Testis (tissue), 3 donors: ENCODE measurements around the gene KIF26A. TPM values are rescaled to one million over a fixed set of nuclear protein-coding genes. Genes with fewer than 3 reads are reported as not detected.
"Not testable (repeated sequence)": the region's sequence is repeated elsewhere in the genome, so short reads cannot be mapped to it uniquely, and the experiment has no call there.

Experiments
- DNase-seq: peaks from one replicate; pipeline ENCODE4 v3.0.0-alpha.2; 2019
- H3K27ac ChIP-seq, 2 donors: fragments of 200-600 bp; sonication (generic); one replicate each; pipeline ENCODE4 v1.5.1; 2019
- H3K27me3 ChIP-seq: fragments of 200-600 bp; sonication (generic); one replicate; pipeline ENCODE4 v1.5.1; 2019
- H3K36me3 ChIP-seq: fragments of 200-600 bp; sonication (generic); one replicate; pipeline ENCODE4 v1.5.1; 2017; ENCODE audit warnings: low read depth; ENCODE audit errors: missing control alignments
- H3K4me1 ChIP-seq: fragments of 200-600 bp; sonication (generic); one replicate; pipeline ENCODE4 v1.5.1; 2019
- H3K4me3 ChIP-seq, 2 donors: fragments of 200-600 bp; sonication (generic); one replicate each; pipeline ENCODE4 v1.5.1; 2017 to 2019
- H3K9me3 ChIP-seq: fragments of 200-600 bp; sonication (generic); one replicate; pipeline ENCODE4 v1.5.1; 2017
- CTCF ChIP-seq, 3 experiments: fragments of 450-650 bp in 2 of 3; fragments of 200-600 bp in 1 of 3; sonication (generic) in 1 of 3; IDR thresholded peaks; one replicate each; pipeline ENCODE4 v1.5.1; 2016 to 2019; ENCODE audit warnings: antibody characterized with exemption in 3 of 3, mild to moderate bottlenecking in 2 of 3, moderate library complexity in 1 of 3
- POLR2A ChIP-seq: fragments of 450-650 bp; IDR thresholded peaks from one replicate; pipeline ENCODE4 v1.6.1; 2017; ENCODE audit warnings: antibody characterized with exemption, mild to moderate bottlenecking, moderate library complexity
- WGBS, 2 donors: methylation state at CpG; one replicate each; pipeline ENCODE4 v1.1.5; 2018; 5-methylcytosine and 5-hydroxymethylcytosine counted together
- intact Hi-C: fragments of 100-400 bp; cut with DNase I; formaldehyde crosslinking; loops from one replicate; pipeline ENCODE4 v1.15.1; 2023; ENCODE audit warnings: low total_unique reads
- polyA plus RNA-seq: library from polyadenylated mRNA; stranded (reverse); fragments of 350-450 nt; fragmentation: Illumina TruSeq; extraction: RNeasy Lipid Tissue Mini Kit (QIAGEN cat#74804); gene quantifications from one replicate; pipeline ENCODE4 v1.2.3, GENCODE V29; 2014; ENCODE audit warnings: low read depth, low replicate concordance; ENCODE audit not compliant: insufficient read depth
- total RNA-seq, 2 donors: library from RNA; depleted of rRNA; stranded (reverse); fragments of >200 nt; gene quantifications; one replicate each; pipeline ENCODE4 v1.2.3, GENCODE V29; 2016

Gene KIF26A
- total and polyA plus RNA-seq, 3 donors from 2014 or later: 5.6 to 21.2 (median 18.3) TPM

GRCh38 chr14:104207142-104208014 is 69.0 kb downstream of the KIF26A start:
- Histone ChIP-seq H3K36me3 (no peaks in the 10 kb centered on the region), H3K9me3 (no peaks in the 10 kb centered on the region), H3K27me3 (no peaks in the 10 kb centered on the region), H3K4me1 (peaks cover 1% of the 10 kb centered on the region), H3K27ac (no peak overlapping the region), H3K4me3 (no peak overlapping the region)
- TF ChIP-seq POLR2A (no peak), CTCF (IDR thresholded peaks at IDR 0.05) (no peak)
- 93 to 94% methylated on average over 3 to 22 of the region's 22 CpGs for WGBS, 2 donors
- intact Hi-C loops: no loop called here
- no peak for DNase-seq

GRCh38 chr14:104208015-104208295 is 69.6 kb downstream of the KIF26A start:
- H3K9me3 ChIP-seq, H3K4me1 ChIP-seq, intact Hi-C loops, H3K36me3 ChIP-seq, DNase-seq, H3K27me3 ChIP-seq, H3K27ac ChIP-seq, H3K4me3 ChIP-seq: not testable (repeated sequence)
- WGBS, 2 donors: 85% methylated on average over 10 of the region's 13 CpGs; no CpG with 5 or more reads in 1 of the 2 donors

GRCh38 chr14:104208331-104208730 is 69.9 kb downstream of the KIF26A start:
- intact Hi-C loops, H3K36me3 ChIP-seq, H3K27me3 ChIP-seq, H3K4me3 ChIP-seq, H3K27ac ChIP-seq, DNase-seq, H3K9me3 ChIP-seq, H3K4me1 ChIP-seq: not testable (repeated sequence)
- WGBS, 2 donors: 90 to 96% methylated on average over 2 to 21 of the region's 21 CpGs

- intact Hi-C loops, H3K27ac ChIP-seq, H3K9me3 ChIP-seq, H3K4me1 ChIP-seq, H3K27me3 ChIP-seq, H3K4me3 ChIP-seq, DNase-seq, H3K36me3 ChIP-seq: not testable (repeated sequence)
- WGBS, 2 donors: 84% methylated on average over 7 of the region's 15 CpGs; no CpG with 5 or more reads in 1 of the 2 donors
Observed at GRCh38 chr14:104209071-104209470, 70.7 kb downstream of the KIF26A start.

GRCh38 chr14:104209985-104210816 is 71.8 kb downstream of the KIF26A start:
- TF ChIP-seq CTCF (IDR thresholded peaks at IDR 0.05) (no peak), POLR2A (no peak)
- intact Hi-C loops: no loop called here
- Histone ChIP-seq H3K27me3 (no peaks in the 10 kb centered on the region), H3K4me3 (no peak overlapping the region), H3K27ac (no peak overlapping the region), H3K36me3 (no peaks in the 10 kb centered on the region), H3K9me3 (no peaks in the 10 kb centered on the region), H3K4me1 (no peaks in the 10 kb centered on the region)
- WGBS, 2 donors: 86 to 87% methylated on average over 11 to 21 of the region's 21 CpGs
- no peak for DNase-seq

GRCh38 chr14:104210817-104211195 is 72.4 kb downstream of the KIF26A start:
- H3K4me1 ChIP-seq: no peaks in the 10 kb centered on the region
- H3K4me3 ChIP-seq: no peak overlapping the region
- intact Hi-C loops: no loop called here
- 95 to 97% methylated on average over 10 to 11 of the region's 11 CpGs for WGBS, 2 donors
- no peak for DNase-seq
- H3K36me3 ChIP-seq: no peaks in the 10 kb centered on the region
- no peak overlapping the region for H3K27ac ChIP-seq
- H3K9me3 ChIP-seq: no peaks in the 10 kb centered on the region
- no peaks in the 10 kb centered on the region for H3K27me3 ChIP-seq
- TF ChIP-seq CTCF (IDR thresholded peaks at IDR 0.05) (no peak), POLR2A (no peak)
